Parathyroid adenoma (tissue), 2 donors: Measurements from ENCODE around the gene SORCS3.

ENCODE experiments used
- H2AFZ ChIP-seq: fragments of 300-600 bp; sonication (generic); one replicate; pipeline ENCODE4 v1.7.0; 2017; ENCODE audit warnings: antibody characterized with exemption, mild to moderate bottlenecking
- H3K27ac ChIP-seq: fragments of 300-600 bp; sonication (generic); one replicate; pipeline ENCODE4 v1.7.0; 2017
- H3K27me3 ChIP-seq: fragments of 300-600 bp; sonication (generic); one replicate; pipeline ENCODE4 v1.7.0; 2017; ENCODE audit warnings: low read length; ENCODE audit not compliant: control insufficient read depth, insufficient read depth
- H3K36me3 ChIP-seq: fragments of 300-600 bp; sonication (generic); one replicate; pipeline ENCODE4 v1.7.0; 2017; ENCODE audit warnings: low read length; ENCODE audit not compliant: control insufficient read depth, insufficient read depth
- H3K4me1 ChIP-seq: fragments of 300-600 bp; sonication (generic); one replicate; pipeline ENCODE4 v1.7.0; 2017; ENCODE audit warnings: control low read depth
- H3K4me2 ChIP-seq: fragments of 300-600 bp; sonication (generic); one replicate; pipeline ENCODE4 v1.7.0; 2017; ENCODE audit warnings: low read length
- H3K4me3 ChIP-seq: fragments of 300-600 bp; sonication (generic); one replicate; pipeline ENCODE4 v1.7.0; 2017; ENCODE audit warnings: low read depth, low read length
- H3K79me2 ChIP-seq: fragments of 300-600 bp; sonication (generic); one replicate; pipeline ENCODE4 v1.7.0; 2017; ENCODE audit warnings: control low read depth
- H3K9ac ChIP-seq: fragments of 300-600 bp; sonication (generic); one replicate; pipeline ENCODE4 v1.7.0; 2017; ENCODE audit warnings: mild to moderate bottlenecking
- H3K9me3 ChIP-seq: fragments of 300-600 bp; sonication (generic); one replicate; pipeline ENCODE4 v1.7.0; 2017; ENCODE audit warnings: low read length; ENCODE audit not compliant: control insufficient read depth
- TF ChIP-seq, protein P1 (sequence below): fragments of 300-600 bp; sonication (generic); IDR thresholded peaks from one replicate; pipeline ENCODE4 v1.7.0; 2017; ENCODE audit warnings: antibody characterized with exemption, mild to moderate bottlenecking
- donor health status: primary hyperparathyroidism.

SORCS3 gene

DNA sequence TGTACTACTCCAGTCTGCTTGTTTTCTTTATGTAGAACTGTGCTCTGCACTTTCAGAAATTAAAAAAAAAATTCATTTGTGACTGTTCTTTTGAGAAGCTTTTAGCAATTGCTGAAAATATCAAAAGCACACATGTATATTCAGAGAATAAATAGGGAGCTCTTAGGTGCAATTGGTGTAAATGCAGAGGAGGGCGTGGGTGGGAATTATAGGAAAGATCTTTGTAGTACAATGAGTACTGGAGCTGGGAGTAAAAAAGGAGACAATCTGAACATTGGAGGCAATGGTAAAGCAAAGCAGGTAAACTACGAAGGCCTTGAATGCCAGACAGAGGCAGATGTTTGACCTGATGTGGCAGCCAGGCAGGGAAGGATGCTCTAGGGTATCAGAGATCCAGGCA is 267.5 kb downstream of the SORCS3 start:
- Histone ChIP-seq H3K9me3 (no peaks in the 10 kb centered on the region), H3K4me1 (no peaks in the 10 kb centered on the region), H3K9ac (no peak overlapping the region), H3K36me3 (no peaks in the 10 kb centered on the region), H3K79me2 (no peaks in the 10 kb centered on the region), H2AFZ (no peak overlapping the region), H3K4me2 (no peak overlapping the region), H3K27ac (no peak overlapping the region), H3K4me3 (no peak overlapping the region), H3K27me3 (no peaks in the 10 kb centered on the region)
- TF ChIP-seq, protein P1, sequence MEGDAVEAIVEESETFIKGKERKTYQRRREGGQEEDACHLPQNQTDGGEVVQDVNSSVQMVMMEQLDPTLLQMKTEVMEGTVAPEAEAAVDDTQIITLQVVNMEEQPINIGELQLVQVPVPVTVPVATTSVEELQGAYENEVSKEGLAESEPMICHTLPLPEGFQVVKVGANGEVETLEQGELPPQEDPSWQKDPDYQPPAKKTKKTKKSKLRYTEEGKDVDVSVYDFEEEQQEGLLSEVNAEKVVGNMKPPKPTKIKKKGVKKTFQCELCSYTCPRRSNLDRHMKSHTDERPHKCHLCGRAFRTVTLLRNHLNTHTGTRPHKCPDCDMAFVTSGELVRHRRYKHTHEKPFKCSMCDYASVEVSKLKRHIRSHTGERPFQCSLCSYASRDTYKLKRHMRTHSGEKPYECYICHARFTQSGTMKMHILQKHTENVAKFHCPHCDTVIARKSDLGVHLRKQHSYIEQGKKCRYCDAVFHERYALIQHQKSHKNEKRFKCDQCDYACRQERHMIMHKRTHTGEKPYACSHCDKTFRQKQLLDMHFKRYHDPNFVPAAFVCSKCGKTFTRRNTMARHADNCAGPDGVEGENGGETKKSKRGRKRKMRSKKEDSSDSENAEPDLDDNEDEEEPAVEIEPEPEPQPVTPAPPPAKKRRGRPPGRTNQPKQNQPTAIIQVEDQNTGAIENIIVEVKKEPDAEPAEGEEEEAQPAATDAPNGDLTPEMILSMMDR, result no peak

- Histone ChIP-seq H3K27ac (no peak overlapping the region), H2AFZ (no peak overlapping the region), H3K4me2 (no peak overlapping the region), H3K79me2 (no peaks in the 10 kb centered on the region), H3K9me3 (no peaks in the 10 kb centered on the region), H3K4me3 (no peak overlapping the region), H3K36me3 (no peaks in the 10 kb centered on the region), H3K27me3 (no peaks in the 10 kb centered on the region), H3K9ac (no peak overlapping the region), H3K4me1 (no peaks in the 10 kb centered on the region)
- TF ChIP-seq, protein P1, result no peak
These were observed 269.6 kb downstream of the SORCS3 start for GRCh38 chr10:104910712-104911111.

GRCh38 chr10:104913390-104913789 is 272.3 kb downstream of the SORCS3 start:
- Histone ChIP-seq H3K36me3 (no peaks in the 10 kb centered on the region), H2AFZ (no peak overlapping the region), H3K4me3 (no peak overlapping the region), H3K9ac (no peak overlapping the region), H3K79me2 (no peaks in the 10 kb centered on the region), H3K4me2 (no peak overlapping the region), H3K4me1 (no peaks in the 10 kb centered on the region), H3K27me3 (no peaks in the 10 kb centered on the region), H3K27ac (no peak overlapping the region), H3K9me3 (no peaks in the 10 kb centered on the region)
- TF ChIP-seq, protein P1, result no peak

- Histone ChIP-seq H3K27ac (no peak overlapping the region), H2AFZ (no peak overlapping the region), H3K4me1 (no peaks in the 10 kb centered on the region), H3K27me3 (no peaks in the 10 kb centered on the region), H3K79me2 (no peaks in the 10 kb centered on the region), H3K4me3 (no peak overlapping the region), H3K9ac (no peak overlapping the region), H3K36me3 (no peaks in the 10 kb centered on the region), H3K4me2 (no peak overlapping the region), H3K9me3 (no peaks in the 10 kb centered on the region)
- TF ChIP-seq, protein P1, result no peak
These were observed 279.4 kb downstream of the SORCS3 start for GRCh38 chr10:104920476-104920875.

- H3K27me3 ChIP-seq, result no peaks in the 10 kb centered on the region
- no peak overlapping the region for H3K4me3 ChIP-seq
- H2AFZ ChIP-seq, result no peak overlapping the region
- TF ChIP-seq, protein P1, result no peak
- H3K36me3 ChIP-seq, result no peaks in the 10 kb centered on the region
- no peak overlapping the region for H3K27ac ChIP-seq
- H3K4me2 ChIP-seq, result no peak overlapping the region
- no peaks in the 10 kb centered on the region for H3K9me3 ChIP-seq
- no peaks in the 10 kb centered on the region for H3K79me2 ChIP-seq
- H3K9ac ChIP-seq, result no peak overlapping the region
- no peaks in the 10 kb centered on the region for H3K4me1 ChIP-seq
These were observed 280.7 kb downstream of the SORCS3 start for GRCh38 chr10:104921763-104922162.
